GM12878 (cell line): Measurements from ENCODE around the gene CDK15.

Experiments used
- EGR1 ChIP-seq, 2 experiments: IDR thresholded peaks; 1 replicate in 1 of 2; 2 replicates in 1 of 2; pipeline ENCODE4 v1.6.1; 2011 to 2012; ENCODE audit warnings: low read depth in 2 of 2, low read length in 2 of 2, borderline replicate concordance in 1 of 2, mild to moderate bottlenecking in 1 of 2, moderate library complexity in 1 of 2
- EZH2 ChIP-seq: IDR thresholded peaks from 2 replicates; pipeline ENCODE4 v1.6.1; 2012; ENCODE audit warnings: low read depth, mild to moderate bottlenecking, control low read depth, inconsistent platforms, low read length, borderline replicate concordance; ENCODE audit not compliant: control insufficient read depth
- MAX ChIP-seq: IDR thresholded peaks from 2 replicates; pipeline ENCODE4 v1.6.1; 2012; ENCODE audit warnings: low read depth, low read length, improper control_type of control experiment
- NBN ChIP-seq: fragments of 450-650 bp; IDR thresholded peaks from 2 replicates; pipeline ENCODE4 v1.6.1; 2016
- POLR2A ChIP-seq: IDR thresholded peaks from 2 replicates; pipeline ENCODE4 v1.6.1; 2011; ENCODE audit warnings: low read depth, mild to moderate bottlenecking, low read length
- RUNX3 ChIP-seq: IDR thresholded peaks from 2 replicates; pipeline ENCODE4 v1.6.1; 2012; ENCODE audit warnings: low read length, inconsistent platforms
- YY1 ChIP-seq: IDR thresholded peaks from 2 replicates; pipeline ENCODE4 v1.6.1; 2011; ENCODE audit warnings: low read depth, mild to moderate bottlenecking, low read length
- ZNF274 ChIP-seq: IDR thresholded peaks from one replicate; pipeline ENCODE4 v1.8.0; 2011; ENCODE audit not compliant: insufficient read length, insufficient read depth

GRCh38 chr2:201780674-201781493 is 25.5 kb upstream of the CDK15 start, which contains the start of gene ALS2:
- TF ChIP-seq NBN (peak; percentile 87; the same call in 1 of the 2 replicates), RUNX3 (peak; percentile 67), POLR2A (peak; percentile 92), ZNF274 (no peak), MAX (no peak; the same call in 1 of the 2 replicates), YY1 (peak; percentile 83; the same call in 1 of the 2 replicates), EZH2 (no peak), EGR1 (IDR thresholded peaks at IDR 0.05; ENCODE audit: borderline replicate concordance in 1 of 2, low read depth in 2 of 2, low read length in 2 of 2) (no peak)
